GM10266 (cell line): ENCODE measurements around the gene SYNDIG1.

ENCODE experiments used
- DNase-seq: peaks from one replicate; pipeline ENCODE4 v3.0.0; 2012; ENCODE audit errors: extremely low spot score
- TF ChIP-seq, protein P1 (sequence below): IDR thresholded peaks from 2 replicates; pipeline ENCODE4 v1.5.1; 2012; ENCODE audit warnings: mild to moderate bottlenecking, low read depth; ENCODE audit not compliant: control insufficient read depth, insufficient read depth; ENCODE audit errors: missing control alignments

SYNDIG1 gene

GRCh38 chr20:24630486-24631172, 161.2 kb downstream of the SYNDIG1 start:
- DNase-seq = no peak
- TF ChIP-seq, protein P1, sequence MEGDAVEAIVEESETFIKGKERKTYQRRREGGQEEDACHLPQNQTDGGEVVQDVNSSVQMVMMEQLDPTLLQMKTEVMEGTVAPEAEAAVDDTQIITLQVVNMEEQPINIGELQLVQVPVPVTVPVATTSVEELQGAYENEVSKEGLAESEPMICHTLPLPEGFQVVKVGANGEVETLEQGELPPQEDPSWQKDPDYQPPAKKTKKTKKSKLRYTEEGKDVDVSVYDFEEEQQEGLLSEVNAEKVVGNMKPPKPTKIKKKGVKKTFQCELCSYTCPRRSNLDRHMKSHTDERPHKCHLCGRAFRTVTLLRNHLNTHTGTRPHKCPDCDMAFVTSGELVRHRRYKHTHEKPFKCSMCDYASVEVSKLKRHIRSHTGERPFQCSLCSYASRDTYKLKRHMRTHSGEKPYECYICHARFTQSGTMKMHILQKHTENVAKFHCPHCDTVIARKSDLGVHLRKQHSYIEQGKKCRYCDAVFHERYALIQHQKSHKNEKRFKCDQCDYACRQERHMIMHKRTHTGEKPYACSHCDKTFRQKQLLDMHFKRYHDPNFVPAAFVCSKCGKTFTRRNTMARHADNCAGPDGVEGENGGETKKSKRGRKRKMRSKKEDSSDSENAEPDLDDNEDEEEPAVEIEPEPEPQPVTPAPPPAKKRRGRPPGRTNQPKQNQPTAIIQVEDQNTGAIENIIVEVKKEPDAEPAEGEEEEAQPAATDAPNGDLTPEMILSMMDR = no peak

- DNase-seq = no peak
- TF ChIP-seq, protein P1 = no peak
Observed at GRCh38 chr20:24631173-24631505, 161.7 kb downstream of the SYNDIG1 start.

- DNase-seq = no peak
Observed at GRCh38 chr20:24632581-24632980, 163.2 kb downstream of the SYNDIG1 start.

DNA sequence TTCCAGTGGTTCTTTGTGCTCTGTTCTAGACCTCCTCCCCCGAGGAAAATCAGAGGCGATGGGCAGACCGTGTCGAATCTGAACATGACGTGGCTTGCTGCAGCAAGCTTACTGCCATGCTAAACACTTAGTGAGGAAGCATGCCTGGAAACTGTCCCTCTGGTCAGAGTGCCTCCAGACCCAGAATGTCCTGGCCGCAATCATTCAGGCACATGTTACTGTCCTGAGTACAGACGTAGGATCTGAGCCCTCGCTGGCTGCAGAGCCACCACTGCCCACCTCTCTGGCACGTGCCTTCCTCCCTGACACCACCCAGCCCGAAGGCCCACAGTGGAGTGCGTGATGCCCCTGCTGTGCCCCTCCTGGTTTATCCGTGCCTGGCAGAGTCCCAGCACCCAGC, 163.6 kb downstream of the SYNDIG1 start:
- TF ChIP-seq, protein P1 = no peak
- DNase-seq = no peak

More at GRCh38 chr20:24632581-24632980, 163.2 kb downstream of the SYNDIG1 start:
- TF ChIP-seq, protein P1 = no peak

DNA sequence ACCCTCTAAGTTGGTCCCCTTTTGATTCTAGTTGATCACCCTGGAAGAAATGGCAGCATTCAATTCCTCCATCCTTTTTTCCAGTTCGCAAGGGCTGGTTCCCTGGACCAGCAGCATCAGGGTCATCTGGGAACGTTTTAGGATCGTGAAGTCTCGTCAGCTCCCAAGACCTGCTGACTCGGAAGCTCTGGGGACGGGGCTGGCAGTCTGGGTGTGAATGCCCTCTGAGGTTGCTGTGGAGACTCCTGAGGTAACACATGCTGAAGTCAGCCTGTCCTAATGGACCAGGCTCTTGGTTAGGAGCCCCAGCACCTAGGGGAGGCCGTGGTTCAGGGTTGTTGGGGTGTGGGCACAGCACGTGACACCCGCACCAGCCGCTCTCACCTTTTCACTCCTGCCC, 164.1 kb downstream of the SYNDIG1 start:
- TF ChIP-seq, protein P1 = no peak
- DNase-seq = no peak

- no peak for DNase-seq
- TF ChIP-seq, protein P1 = no peak
Observed at GRCh38 chr20:24634855-24635254, 165.4 kb downstream of the SYNDIG1 start.

- no peak for DNase-seq
- TF ChIP-seq, protein P1 = no peak
Observed at GRCh38 chr20:24636626-24637025, 167.2 kb downstream of the SYNDIG1 start.
